PC-3 (cell line): ENCODE measurements around the gene DPAGT1. TPM values are rescaled to one million over a fixed set of nuclear protein-coding genes. Genes with fewer than 3 reads are reported as not detected.

Source experiments
- ATAC-seq: fragments of 200-7000 bp; cut with Tn5 transposase; 2 replicates; pipeline ENCODE4 v1.9.1; 2020; ENCODE audit warnings: mild to moderate bottlenecking, moderate library complexity
- BruUV-seq: library from RNA; stranded (reverse); fragments of 400-500 nt; replicated peaks from 2 replicates; lab custom pipeline; 2021; lab: Mats Ljungman, UMichigan
- CTCF ChIA-PET: fragments of 300-600 bp; sonication (Branson Sonifier 250); formaldehyde crosslinking; loops from one replicate; lab custom pipeline; 2022; ENCODE audit warnings: antibody characterized with exemption; lab: Charles Lee
- POLR2A ChIA-PET: fragments of 300-600 bp; sonication (Branson Sonifier 250); formaldehyde crosslinking; loops from one replicate; lab custom pipeline; 2022; ENCODE audit warnings: antibody characterized with exemption; ENCODE audit not compliant: unreplicated experiment; lab: Charles Lee
- DNase-seq: peaks from one replicate; pipeline ENCODE4 v3.0.0-alpha.2; 2015
- H2AFZ ChIP-seq: fragments of 300-600 bp; sonication (generic); 2 replicates; pipeline ENCODE4 v1.6.0; 2016; ENCODE audit warnings: antibody characterized with exemption, low read length
- H3F3A ChIP-seq: fragments of 300-600 bp; sonication (generic); one replicate; pipeline ENCODE4 v1.6.0; 2017; ENCODE audit warnings: antibody characterized with exemption, low read length, control low read depth, mild to moderate bottlenecking; ENCODE audit not compliant: unreplicated experiment
- H3K27ac ChIP-seq: fragments of 300-600 bp; sonication (generic); 2 replicates; pipeline ENCODE4 v1.5.1; 2016; ENCODE audit warnings: mild to moderate bottlenecking, low read length
- H3K27me3 ChIP-seq: fragments of 300-600 bp; sonication (generic); 2 replicates; pipeline ENCODE4 v1.6.1; 2016; ENCODE audit warnings: low read length, mixed read lengths
- H3K36me3 ChIP-seq: fragments of 300-600 bp; sonication (generic); 2 replicates; pipeline ENCODE4 v1.6.1; 2016; ENCODE audit warnings: low read depth, mixed run types, low read length, mixed read lengths
- H3K4me1 ChIP-seq: fragments of 300-600 bp; sonication (generic); 2 replicates; pipeline ENCODE4 v1.5.1; 2016; ENCODE audit warnings: low read length; ENCODE audit not compliant: insufficient read depth
- H3K4me2 ChIP-seq: fragments of 300-600 bp; sonication (generic); 2 replicates; pipeline ENCODE4 v1.6.0; 2016; ENCODE audit warnings: low read length
- H3K4me3 ChIP-seq: fragments of 300-600 bp; sonication (generic); 2 replicates; pipeline ENCODE4 v1.5.1; 2016; ENCODE audit warnings: mild to moderate bottlenecking, low read length, mixed read lengths
- H3K79me2 ChIP-seq: fragments of 300-600 bp; sonication (generic); 2 replicates; pipeline ENCODE4 v1.6.1; 2017; ENCODE audit warnings: low read length, mixed read lengths
- H3K9ac ChIP-seq: fragments of 300-600 bp; sonication (generic); 2 replicates; pipeline ENCODE4 v1.6.0; 2016; ENCODE audit warnings: mild to moderate bottlenecking, low read length
- H3K9me2 ChIP-seq: fragments of 300-600 bp; sonication (generic); replicated peaks from 2 replicates; pipeline ENCODE4 v1.6.1; 2016; ENCODE audit warnings: mixed run types, low read length, mixed read lengths
- H3K9me3 ChIP-seq: fragments of 300-600 bp; sonication (generic); 2 replicates; pipeline ENCODE4 v1.6.1; 2016; ENCODE audit warnings: low read length, mixed read lengths
- H4K20me1 ChIP-seq: fragments of 300-600 bp; sonication (generic); 2 replicates; pipeline ENCODE4 v1.6.1; 2016; ENCODE audit warnings: low read length, mixed read lengths
- CTCF ChIP-seq: fragments of 300-600 bp; sonication (generic); conservative IDR thresholded peaks from 2 replicates; pipeline ENCODE4 v1.5.1; 2017; ENCODE audit warnings: antibody characterized with exemption, low read depth, mild to moderate bottlenecking, low read length
- EZH2 ChIP-seq: fragments of 300-600 bp; sonication (generic); IDR thresholded peaks from one replicate; pipeline ENCODE4 v1.6.1; 2017; ENCODE audit warnings: antibody characterized with exemption, mild to moderate bottlenecking, low read length; ENCODE audit not compliant: unreplicated experiment
- EZH2phosphoT487 ChIP-seq: fragments of 300-600 bp; sonication (generic); IDR thresholded peaks from 2 replicates; pipeline ENCODE4 v1.6.1; 2018; ENCODE audit warnings: mild to moderate bottlenecking, antibody characterized with exemption, low read length, borderline replicate concordance
- intact Hi-C: fragments of 100-400 bp; cut with micrococcal nuclease; formaldehyde crosslinking; loops from 2 replicates; pipeline ENCODE4 v1.9.0; 2023
- total RNA-seq: library from RNA; depleted of rRNA; stranded (reverse); fragments of >200 nt; gene quantifications from 2 replicates; pipeline ENCODE4 v1.2.3, GENCODE V29; 2014

Gene DPAGT1
- total RNA-seq, 1 experiment from 2014 or later, result 68.0 TPM

- Histone ChIP-seq H3K9ac (peak overlapping the region; percentile 97), H2AFZ (no peak overlapping the region), H3K4me3 (peak overlapping the region; percentile 90), H4K20me1 (peaks cover 28% of the 10 kb centered on the region), H3K9me3 (no peaks in the 10 kb centered on the region), H3F3A (peaks cover 17% of the 10 kb centered on the region), H3K27me3 (no peaks in the 10 kb centered on the region), H3K36me3 (peaks cover 46% of the 10 kb centered on the region), H3K4me2 (peak overlapping the region; percentile 94), H3K27ac (peak overlapping the region; percentile 53), H3K9me2 (no peaks in the 10 kb centered on the region), H3K4me1 (peaks cover 23% of the 10 kb centered on the region), H3K79me2 (peaks cover 44% of the 10 kb centered on the region)
- ChIA-PET POLR2A (interaction anchor here (0.8 to 1.1 kb wide), 2 partner anchors 27 kb away, joined by 5 read pairs; partner anchors contain the start of genes HINFP and VPS11), CTCF (interaction anchor here (0.6 to 1.4 kb wide), 7 partner anchors 10 to 102 kb away, joined by 3 to 4 read pairs (median 3); partner anchors contain the start of genes C2CD2L, HINFP, HMBS and VPS11)
- no TSS peak for BruUV-seq
- intact Hi-C loops, result loop anchor here (2.0 kb wide), 2 partner anchors 38 to 102 kb away; partner anchors contain the start of gene HYOU1
- ATAC-seq (peak; percentile 64), DNase-seq (peak; percentile 72)
- TF ChIP-seq EZH2phosphoT487 (no peak), EZH2 (no peak), CTCF (peak; percentile 68)
These were observed 6.9 kb downstream of the DPAGT1 start for GRCh38 chr11:119094816-119095065.

- Histone ChIP-seq H3K27ac (0 out of 2 replicates have a peak overlapping the region, but pooled peaks have one; percentile 53), H2AFZ (no peak overlapping the region), H3K4me1 (peaks cover 23% of the 10 kb centered on the region), H3K27me3 (no peaks in the 10 kb centered on the region), H3K9me2 (no peaks in the 10 kb centered on the region), H3K4me3 (peak overlapping the region; percentile 90), H3K4me2 (peak overlapping the region; percentile 94), H3K9me3 (no peaks in the 10 kb centered on the region), H3K79me2 (peaks cover 39% of the 10 kb centered on the region), H3K36me3 (peaks cover 46% of the 10 kb centered on the region), H3F3A (peaks cover 17% of the 10 kb centered on the region), H4K20me1 (peaks cover 28% of the 10 kb centered on the region), H3K9ac (peak overlapping the region; percentile 97)
- no TSS peak for BruUV-seq
- TF ChIP-seq CTCF (no peak), EZH2phosphoT487 (no peak), EZH2 (no peak)
- DNase-seq (peak; percentile 39), ATAC-seq (peak; percentile 1; the same call in 1 of the 2 replicates)
- intact Hi-C loops, result loop anchor here (2.0 kb wide), 2 partner anchors 37 to 103 kb away; partner anchors contain the start of gene HYOU1
- CTCF ChIA-PET, result interaction anchor here (0.7 to 1.4 kb wide), 6 partner anchors 9 to 103 kb away, joined by 3 to 4 read pairs (median 4); partner anchors contain the start of genes HMBS and VPS11
- POLR2A ChIA-PET, result interaction anchor here (0.8 to 1.1 kb wide), 2 partner anchors 27 kb away, joined by 5 read pairs; partner anchors contain the start of genes HINFP and VPS11
These were observed 7.5 kb downstream of the DPAGT1 start for GRCh38 chr11:119093942-119094815.
